Colonic mucosa (tissue), 4 donors: ENCODE measurements around the gene RAB10. TPM values are rescaled to one million over a fixed set of nuclear protein-coding genes. Genes with fewer than 3 reads are reported as not detected.

Experiments
- DNase-seq: peaks from one replicate; pipeline ENCODE4 v3.0.0-alpha.2; 2020
- H3K27ac ChIP-seq: fragments of 200-600 bp; one replicate; pipeline ENCODE4 v1.8.0; 2021
- H3K27me3 ChIP-seq: fragments of 200-600 bp; one replicate; pipeline ENCODE4 v1.8.0; 2021
- H3K36me3 ChIP-seq: fragments of 200-600 bp; one replicate; pipeline ENCODE4 v1.8.0; 2021
- H3K4me1 ChIP-seq: fragments of 200-600 bp; one replicate; pipeline ENCODE4 v1.8.0; 2021; ENCODE audit warnings: mild to moderate bottlenecking
- H3K4me3 ChIP-seq: fragments of 200-600 bp; one replicate; pipeline ENCODE4 v1.8.0; 2021
- H3K9ac ChIP-seq, 2 donors: one replicate each; pipeline ENCODE4 v1.7.0; 2013; ENCODE audit warnings: control low read depth in 2 of 2, low read depth in 2 of 2, low read length in 2 of 2
- H3K9me3 ChIP-seq: fragments of 200-600 bp; one replicate; pipeline ENCODE4 v1.8.0; 2021
- intact Hi-C: fragments of 100-400 bp; cut with DNase I; formaldehyde crosslinking; loops from one replicate; pipeline ENCODE4 v1.14.1; 2022
- total RNA-seq, 2 donors: library from RNA; stranded (reverse); fragmentation: NEBNext Ultra II Directional in 1 of 2; extraction: Animal tissue kit (Norgen Biotek cat#: 25700) in 1 of 2; gene quantifications; one replicate each; pipeline ENCODE4 v1.2.1, GENCODE V29; 2021
- TF ChIP-seq, protein P1 (sequence below): fragments of 200-600 bp; IDR thresholded peaks from one replicate; pipeline ENCODE4 v1.8.0; 2022; ENCODE audit warnings: antibody characterized with exemption, mild to moderate bottlenecking
- donor health status: healthy.
- donor health status: DM: no; HTN: no; CAD: no.
- donor health status: DM: no; HTN: no; CAD: no.

The RAB10 gene
- total RNA-seq, 2 donors from 2014 or later: 195 to 206 TPM

DNA sequence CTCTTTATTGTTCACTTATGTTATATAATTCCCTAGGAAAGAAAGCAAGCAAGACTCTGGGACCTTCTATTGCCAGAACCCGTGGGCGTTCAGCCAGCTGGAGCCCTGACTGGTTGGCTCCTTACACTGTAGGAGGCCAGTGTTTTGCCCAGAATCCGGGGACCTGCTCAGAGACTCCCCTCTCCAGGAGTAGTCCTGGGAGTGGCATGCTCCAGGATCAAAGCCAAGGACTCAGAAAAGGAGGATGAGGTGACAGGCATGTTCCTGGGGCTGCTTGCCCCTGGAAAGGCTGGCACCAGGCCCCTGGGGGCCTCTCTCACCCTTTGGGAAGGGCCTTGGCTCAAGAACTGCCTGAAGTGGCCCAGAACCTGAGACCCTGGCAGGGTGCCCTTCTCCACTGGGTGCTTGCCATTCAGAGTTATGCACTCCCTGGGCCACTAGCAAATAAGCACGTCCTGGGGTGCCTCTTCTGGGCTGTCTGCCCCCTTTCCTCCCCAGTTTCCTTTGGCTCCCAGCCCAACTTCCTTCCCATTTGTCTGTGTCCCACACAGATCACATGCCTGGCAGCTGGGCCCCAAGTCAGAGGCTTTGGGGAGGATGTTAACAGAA is 32.0 kb upstream of the RAB10 start:
- no peaks in the 10 kb centered on the region for H3K36me3 ChIP-seq
- H3K4me1 ChIP-seq: no peaks in the 10 kb centered on the region
- peak; percentile 60 for DNase-seq
- peak overlapping the region; percentile 25 for H3K27ac ChIP-seq
- no peaks in the 10 kb centered on the region for H3K27me3 ChIP-seq
- peak overlapping the region in 1 of 2 donors; percentile 40 for H3K9ac ChIP-seq
- no peaks in the 10 kb centered on the region for H3K9me3 ChIP-seq
- H3K4me3 ChIP-seq: no peak overlapping the region
- intact Hi-C loops: no loop called here
- TF ChIP-seq, protein P1, sequence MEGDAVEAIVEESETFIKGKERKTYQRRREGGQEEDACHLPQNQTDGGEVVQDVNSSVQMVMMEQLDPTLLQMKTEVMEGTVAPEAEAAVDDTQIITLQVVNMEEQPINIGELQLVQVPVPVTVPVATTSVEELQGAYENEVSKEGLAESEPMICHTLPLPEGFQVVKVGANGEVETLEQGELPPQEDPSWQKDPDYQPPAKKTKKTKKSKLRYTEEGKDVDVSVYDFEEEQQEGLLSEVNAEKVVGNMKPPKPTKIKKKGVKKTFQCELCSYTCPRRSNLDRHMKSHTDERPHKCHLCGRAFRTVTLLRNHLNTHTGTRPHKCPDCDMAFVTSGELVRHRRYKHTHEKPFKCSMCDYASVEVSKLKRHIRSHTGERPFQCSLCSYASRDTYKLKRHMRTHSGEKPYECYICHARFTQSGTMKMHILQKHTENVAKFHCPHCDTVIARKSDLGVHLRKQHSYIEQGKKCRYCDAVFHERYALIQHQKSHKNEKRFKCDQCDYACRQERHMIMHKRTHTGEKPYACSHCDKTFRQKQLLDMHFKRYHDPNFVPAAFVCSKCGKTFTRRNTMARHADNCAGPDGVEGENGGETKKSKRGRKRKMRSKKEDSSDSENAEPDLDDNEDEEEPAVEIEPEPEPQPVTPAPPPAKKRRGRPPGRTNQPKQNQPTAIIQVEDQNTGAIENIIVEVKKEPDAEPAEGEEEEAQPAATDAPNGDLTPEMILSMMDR: no peak

DNA sequence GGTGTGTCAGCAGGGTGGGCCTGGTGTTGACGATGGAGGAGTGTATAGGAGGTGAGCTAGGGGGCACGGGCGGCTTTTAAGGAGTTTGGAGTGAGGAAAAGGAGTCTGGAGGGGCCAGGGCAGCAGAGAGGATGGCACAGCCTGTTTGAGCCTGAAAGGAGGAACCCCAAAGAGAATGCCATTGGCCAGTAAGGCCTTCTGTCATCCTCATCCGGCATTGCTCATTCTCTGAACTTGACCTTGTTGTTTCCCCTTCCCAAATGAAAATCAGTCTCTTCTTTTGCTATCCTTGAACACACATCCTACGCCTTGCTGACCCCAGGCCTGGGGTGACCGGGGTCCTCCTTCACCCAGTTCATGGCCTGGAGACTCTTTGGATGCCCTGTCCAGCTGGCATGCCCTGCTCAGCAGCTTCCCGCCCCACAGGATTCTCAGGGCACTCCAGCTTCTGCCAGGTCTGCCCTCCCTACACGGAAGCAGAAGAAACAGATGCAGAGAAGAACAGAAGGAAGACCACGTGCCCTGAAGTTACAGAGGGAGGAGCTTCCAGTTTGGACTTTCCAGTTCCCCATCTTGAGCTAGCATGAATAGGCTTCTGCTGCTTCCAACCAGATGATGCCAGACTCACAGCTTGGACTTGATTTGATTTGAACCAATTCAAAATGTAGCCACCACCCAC is 31.1 kb upstream of the RAB10 start:
- no peaks in the 10 kb centered on the region for H3K27me3 ChIP-seq
- no peak overlapping the region for H3K4me3 ChIP-seq
- TF ChIP-seq, protein P1: no peak
- no peaks in the 10 kb centered on the region for H3K4me1 ChIP-seq
- intact Hi-C loops: no loop called here
- H3K27ac ChIP-seq: peak overlapping the region; percentile 22
- DNase-seq: no peak
- no peaks in the 10 kb centered on the region for H3K36me3 ChIP-seq
- no peak overlapping the region for H3K9ac ChIP-seq
- H3K9me3 ChIP-seq: no peaks in the 10 kb centered on the region

- H3K9ac ChIP-seq: no peak overlapping the region
- no peaks in the 10 kb centered on the region for H3K36me3 ChIP-seq
- H3K9me3 ChIP-seq: no peaks in the 10 kb centered on the region
- no peaks in the 10 kb centered on the region for H3K27me3 ChIP-seq
- H3K4me1 ChIP-seq: peaks cover 7% of the 10 kb centered on the region
- no peak overlapping the region for H3K27ac ChIP-seq
- intact Hi-C loops: no loop called here
- no peak overlapping the region for H3K4me3 ChIP-seq
- TF ChIP-seq, protein P1: no peak
- DNase-seq: no peak
These were observed 25.8 kb upstream of the RAB10 start for GRCh38 chr2:26008095-26008494.

GRCh38 chr2:26008851-26009566 is 24.9 kb upstream of the RAB10 start:
- intact Hi-C loops: no loop called here
- peak overlapping the region in 1 of 2 donors; percentile 19 for H3K9ac ChIP-seq

GRCh38 chr2:26009567-26009963 is 24.3 kb upstream of the RAB10 start:
- TF ChIP-seq, protein P1: no peak
- Histone ChIP-seq H3K27me3 (no peaks in the 10 kb centered on the region), H3K36me3 (no peaks in the 10 kb centered on the region), H3K9ac (no peak overlapping the region), H3K4me3 (no peak overlapping the region), H3K9me3 (no peaks in the 10 kb centered on the region), H3K4me1 (peaks cover 7% of the 10 kb centered on the region), H3K27ac (peak overlapping the region; percentile 63)
- intact Hi-C loops: no loop called here
- DNase-seq: no peak

More at GRCh38 chr2:26008851-26009566, 24.9 kb upstream of the RAB10 start:
- peaks cover 7% of the 10 kb centered on the region for H3K4me1 ChIP-seq
- DNase-seq: peak; percentile 78
- H3K27ac ChIP-seq: peak overlapping the region; percentile 63
- H3K9me3 ChIP-seq: no peaks in the 10 kb centered on the region
- H3K4me3 ChIP-seq: no peak overlapping the region
- TF ChIP-seq, protein P1: no peak
- no peaks in the 10 kb centered on the region for H3K36me3 ChIP-seq
- no peaks in the 10 kb centered on the region for H3K27me3 ChIP-seq
